GM18499 (cell line): Measurements from ENCODE around the gene ELF1.
"Not testable (repeated sequence)": the region's sequence is repeated elsewhere in the genome, so short reads cannot be mapped to it uniquely, and the experiment has no call there.

ENCODE experiments used
- ATAC-seq: cut with Tn5 transposase; IDR thresholded peaks from one replicate; pipeline ENCODE4 v1.9.1; 2021; ENCODE audit warnings: moderate number of reproducible peaks; ENCODE audit not compliant: insufficient read depth, unreplicated experiment

Gene ELF1

DNA sequence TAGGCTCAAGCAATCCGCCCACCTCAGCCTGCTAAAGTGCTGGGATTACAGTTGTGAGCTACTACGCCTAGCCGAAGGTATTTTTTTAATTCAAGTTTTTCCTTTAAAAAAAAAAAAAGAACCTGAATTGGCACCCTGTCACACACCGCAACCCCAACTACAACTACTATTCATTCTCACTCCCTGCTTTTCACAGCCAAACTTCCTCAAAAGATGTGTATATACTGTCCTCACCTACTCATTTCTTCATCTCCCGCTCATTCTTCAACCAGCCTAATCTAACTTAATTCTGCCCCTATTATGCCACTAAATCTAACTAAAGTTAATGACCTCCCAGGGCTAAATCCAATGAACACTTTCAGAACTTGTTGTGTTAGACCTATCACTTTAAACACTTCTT is 29.5 kb upstream of the ELF1 start:
- ATAC-seq: no peak

DNA sequence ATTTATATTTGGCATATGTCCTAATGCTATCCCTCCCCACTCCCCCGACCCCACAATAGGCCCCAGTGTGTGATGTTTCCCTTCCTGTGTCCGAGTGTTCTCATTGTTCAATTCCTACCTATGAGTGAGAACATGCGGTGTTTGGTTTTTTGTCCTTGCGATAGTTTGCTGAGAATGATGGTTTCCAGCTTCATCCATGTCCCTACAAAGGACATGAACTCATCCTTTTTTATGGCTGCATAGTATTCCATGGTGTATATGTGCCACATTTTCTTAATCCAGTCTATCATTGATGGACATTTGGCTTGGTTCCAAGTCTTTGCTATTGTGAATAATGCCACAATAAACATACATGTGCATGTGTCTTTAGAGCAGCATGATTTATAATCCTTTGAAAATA is 23.3 kb upstream of the ELF1 start:
- not testable (repeated sequence) for ATAC-seq

DNA sequence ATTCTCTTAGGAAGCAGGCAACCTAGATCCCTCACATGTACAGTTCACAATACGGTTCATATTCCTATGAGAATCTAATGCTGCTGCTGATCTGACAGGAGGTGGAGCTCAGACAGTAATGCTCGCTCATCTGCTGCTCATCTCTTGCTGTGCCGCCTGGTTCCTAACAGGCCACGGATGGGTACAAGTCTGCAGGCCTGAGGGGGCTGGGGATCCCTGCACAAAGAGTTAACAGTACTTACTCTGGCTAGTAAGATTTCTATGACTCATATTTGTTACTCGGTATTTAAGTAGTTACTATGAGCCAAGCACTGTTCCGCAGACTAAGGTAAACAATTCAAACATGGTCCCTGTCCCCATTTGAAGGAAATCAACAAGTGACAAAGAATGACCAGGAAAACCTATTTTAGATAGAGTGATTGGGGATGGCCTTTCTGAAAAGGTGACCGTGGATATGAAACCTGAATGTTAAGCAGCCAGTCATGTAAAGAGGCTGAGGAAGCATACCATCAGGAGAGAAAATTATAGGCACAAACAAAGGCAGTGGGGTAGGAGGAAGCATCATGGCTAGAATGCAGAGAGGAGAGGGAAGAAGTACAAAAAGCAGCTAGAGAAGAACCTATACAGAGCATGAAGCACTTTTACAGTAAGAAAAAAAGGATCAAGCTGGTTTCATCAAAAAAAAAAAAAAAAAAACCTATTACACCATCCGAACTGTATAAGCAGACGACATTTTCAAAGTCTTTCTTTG is 21.6 kb upstream of the ELF1 start:
- ATAC-seq: no peak

DNA sequence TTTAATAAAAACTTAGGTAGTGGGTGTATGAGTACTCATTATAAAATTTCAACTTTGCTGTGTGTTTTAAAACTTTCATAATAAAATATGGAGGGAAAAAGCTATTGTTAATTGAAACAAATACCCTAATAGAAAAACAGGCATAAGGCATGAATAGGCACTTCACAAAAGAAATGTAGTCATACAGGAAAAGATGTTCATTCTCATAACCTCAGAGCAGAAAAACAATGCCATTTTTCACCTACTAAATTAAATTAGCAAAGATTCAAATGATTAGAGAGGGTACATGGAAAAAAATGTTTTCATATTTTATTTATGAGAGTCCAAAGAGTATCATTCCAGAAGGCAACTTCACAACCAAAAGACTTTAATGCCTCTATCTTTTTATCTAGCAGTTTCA is 20.6 kb upstream of the ELF1 start:
- ATAC-seq: no peak

DNA sequence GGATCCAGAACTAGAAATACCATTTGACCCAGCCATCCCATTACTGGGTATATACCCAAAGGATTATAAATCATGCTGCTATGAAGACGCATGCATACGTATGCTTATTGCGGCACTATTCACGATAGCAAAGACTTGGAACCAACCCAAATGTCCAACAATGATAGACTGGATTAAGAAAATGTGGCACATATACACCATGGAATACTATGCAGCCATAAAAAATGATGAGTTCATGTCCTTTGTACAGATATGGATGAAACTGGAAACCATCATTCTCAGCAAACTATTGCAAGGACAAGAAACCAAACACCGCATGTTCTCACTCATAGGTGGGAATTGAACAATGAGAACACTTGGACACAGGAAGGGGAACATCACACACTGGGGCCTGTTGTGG is 17.4 kb upstream of the ELF1 start:
- not testable (repeated sequence) for ATAC-seq

DNA sequence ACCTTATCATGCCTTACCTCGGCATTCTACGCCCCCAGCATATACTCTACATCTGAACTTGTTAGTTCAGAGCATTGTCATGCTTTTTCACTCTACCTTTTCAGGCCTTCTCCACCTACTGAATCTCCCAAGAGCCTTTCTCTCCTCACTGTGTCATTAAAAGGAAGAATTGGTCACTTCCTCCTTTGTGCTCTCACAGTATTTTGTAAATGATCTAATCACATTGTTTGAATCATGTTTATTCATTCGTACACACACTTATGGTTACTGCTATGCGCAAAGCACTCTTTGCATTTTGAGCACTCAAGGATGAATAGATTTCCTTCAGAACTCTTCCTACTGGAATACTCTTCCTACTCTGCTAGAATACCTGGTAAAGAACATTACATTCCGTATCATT is 15.8 kb upstream of the ELF1 start:
- no peak for ATAC-seq

DNA sequence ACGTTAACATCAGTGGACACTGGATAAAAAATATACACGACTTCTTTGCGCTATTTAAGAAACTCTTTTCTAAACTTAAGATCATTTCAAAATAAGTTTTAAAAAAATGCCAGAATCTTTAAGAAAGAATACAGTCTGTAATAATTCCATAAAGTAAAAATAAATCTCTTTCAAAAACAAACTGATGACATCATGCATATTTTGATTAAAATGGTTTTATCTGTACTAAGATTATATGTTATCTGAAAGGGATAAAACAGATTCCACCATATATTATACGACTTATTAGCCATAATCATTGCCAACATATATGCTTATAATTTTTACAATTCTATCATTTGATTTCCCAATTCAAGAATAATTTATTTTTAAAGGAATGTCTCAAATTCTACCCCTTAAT is 15.3 kb upstream of the ELF1 start:
- ATAC-seq: no peak

DNA sequence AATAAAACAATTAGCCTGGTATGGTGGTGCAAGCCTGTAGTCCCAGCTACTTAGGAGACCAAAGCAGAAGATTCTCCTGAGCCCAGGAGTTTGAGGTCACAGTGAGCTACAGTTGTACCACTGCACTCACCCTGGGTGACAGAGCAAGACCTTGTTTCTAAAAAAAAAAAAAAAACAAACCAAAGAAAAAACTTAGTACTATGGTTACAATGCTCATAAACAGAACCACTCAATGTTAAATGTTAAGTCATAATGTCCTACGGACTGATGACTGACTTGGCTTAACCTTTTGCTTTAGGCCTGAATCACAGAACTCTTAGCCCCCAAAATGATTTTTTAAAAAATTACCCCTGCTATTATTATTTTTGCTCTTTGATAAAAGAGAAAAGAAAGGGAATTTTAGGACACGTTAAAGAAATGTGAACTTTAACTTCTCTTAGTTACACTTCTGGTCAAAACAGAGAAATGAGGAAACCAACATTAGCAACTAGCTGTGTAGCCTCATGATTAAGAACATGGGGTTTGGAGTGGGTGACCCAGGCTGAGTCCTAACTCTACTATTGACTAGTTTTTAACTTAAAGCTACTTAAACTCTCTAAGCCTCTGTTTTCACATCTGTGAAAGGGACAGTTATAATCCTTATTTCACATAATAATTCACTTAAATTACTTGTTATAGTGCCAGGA is 13.7 kb upstream of the ELF1 start:
- ATAC-seq: no peak

DNA sequence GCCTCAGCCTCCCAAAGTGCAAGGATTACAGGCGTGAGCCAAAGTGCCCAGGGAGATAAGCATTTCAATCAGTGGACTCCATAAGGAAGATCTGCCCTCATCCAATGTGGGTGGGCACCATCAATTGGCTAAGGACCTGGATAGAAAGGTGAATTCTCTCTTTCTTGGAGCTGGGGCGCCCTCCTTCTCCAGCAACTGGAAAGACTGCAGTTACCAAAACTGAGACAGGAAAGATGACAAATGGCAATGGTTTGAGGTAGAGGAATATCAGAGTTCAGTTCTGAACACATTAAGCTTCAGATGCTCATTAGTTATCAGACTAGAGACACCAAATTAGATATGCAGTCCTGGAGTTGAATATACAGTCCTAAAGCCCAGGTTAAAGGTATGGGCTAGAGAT is 10.5 kb upstream of the ELF1 start:
- ATAC-seq: no peak

DNA sequence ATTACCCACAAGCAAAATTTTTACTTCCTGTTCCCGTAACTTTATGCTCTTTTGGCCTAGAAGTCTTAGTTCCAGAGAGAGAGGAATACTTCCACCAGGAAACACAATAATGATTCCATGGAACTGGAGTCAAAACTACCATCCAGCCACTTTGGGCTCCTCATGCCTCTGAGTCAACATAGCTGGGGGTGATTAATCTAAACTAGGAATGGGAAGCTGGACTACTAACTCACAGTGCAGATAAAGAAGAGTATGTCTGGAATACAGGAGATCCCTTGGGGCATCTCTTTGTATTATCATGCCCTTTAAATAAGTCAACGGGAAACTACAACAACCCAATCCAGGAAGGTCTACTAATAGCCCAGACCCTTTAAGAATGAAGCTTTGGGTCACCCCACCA is 8.9 kb upstream of the ELF1 start:
- ATAC-seq: no peak

DNA sequence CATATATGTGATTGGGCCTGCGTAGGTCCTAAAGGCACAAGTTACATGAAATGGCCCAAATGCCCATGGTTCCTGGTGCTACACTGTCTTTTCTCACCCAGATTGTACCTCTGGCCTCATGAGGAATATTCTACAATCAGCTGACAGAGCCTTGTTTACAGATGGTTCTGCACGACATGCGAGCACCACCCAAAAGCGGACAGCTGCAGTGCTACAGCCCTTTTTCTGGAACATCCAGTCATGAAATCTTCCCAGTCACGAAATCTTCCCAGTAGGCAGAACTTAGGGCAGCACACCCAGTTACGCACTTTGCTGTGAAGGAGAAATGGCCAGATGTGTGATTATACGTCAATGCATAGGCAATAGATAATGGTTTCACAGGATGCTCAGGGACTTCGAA is 7.7 kb upstream of the ELF1 start:
- ATAC-seq: no peak

DNA sequence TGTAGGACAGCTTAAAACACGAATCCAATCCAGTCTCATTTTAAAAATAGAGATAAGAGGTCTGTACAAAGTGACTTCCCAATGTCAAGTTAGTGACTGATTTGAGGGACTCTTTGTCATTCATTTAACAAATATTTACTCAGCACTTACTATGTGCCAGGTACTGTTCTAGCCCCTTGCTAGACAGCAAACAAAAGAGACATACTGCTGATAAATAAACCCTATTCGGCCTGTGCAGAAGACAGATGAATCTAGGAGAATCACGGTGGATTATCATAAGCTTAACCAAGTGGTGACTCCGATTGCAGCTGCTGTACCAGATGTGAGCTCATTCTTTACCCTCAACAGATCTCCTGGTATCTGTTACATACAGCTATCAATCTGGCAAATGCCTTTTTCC is 6.4 kb upstream of the ELF1 start:
- ATAC-seq: no peak

DNA sequence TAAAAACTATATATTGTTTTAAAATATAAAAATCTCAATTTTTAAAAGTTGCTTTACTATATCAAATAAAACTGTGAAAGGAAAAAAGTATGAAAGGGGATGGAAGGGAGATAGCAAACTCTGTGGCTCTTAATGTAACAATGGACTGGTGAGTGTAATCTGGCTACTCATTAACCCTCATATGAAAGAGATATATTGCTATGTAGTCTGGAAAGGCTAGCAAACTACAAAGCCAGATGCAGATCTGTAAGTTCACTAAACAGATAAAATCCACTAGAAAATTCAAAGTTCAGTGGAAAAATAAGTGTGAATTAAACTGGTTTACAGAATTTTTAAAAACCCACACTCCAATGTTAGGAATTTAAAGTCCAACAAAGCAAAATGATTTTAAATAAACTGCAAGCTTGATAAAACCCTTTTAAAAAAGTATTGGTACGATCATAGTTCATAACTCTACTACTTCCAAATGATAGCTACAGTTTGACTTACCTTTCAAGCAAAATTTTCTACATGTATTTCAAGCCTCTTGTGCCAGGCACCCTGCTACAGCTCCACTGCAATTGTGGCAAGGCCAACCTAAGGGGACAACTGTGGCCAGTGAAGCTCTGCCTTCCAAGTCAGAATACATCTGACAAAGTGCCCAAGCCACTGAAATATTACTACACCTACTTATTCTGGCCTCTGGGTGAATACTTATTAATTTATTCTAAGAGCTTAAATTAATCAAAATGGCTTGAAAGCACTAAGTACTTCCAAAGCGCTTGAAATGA is 647 bp upstream of the ELF1 start:
- ATAC-seq: no peak

DNA sequence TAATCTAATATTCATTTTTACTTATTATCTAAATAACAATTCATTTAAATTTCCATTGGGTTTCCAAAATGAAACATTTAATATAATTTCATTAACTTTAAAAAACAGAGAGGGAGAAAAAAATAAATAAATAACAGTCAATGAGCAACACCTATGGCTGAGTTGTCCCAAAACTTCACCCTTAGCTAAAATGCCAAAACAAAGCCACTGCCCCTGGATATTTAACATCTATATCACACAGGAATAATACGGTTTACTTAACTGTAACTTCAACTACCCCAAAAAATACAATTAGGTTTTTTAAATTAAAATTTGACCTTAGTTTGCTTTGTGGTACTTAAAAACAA is 541 bp downstream of the ELF1 start:
- ATAC-seq: no peak

DNA sequence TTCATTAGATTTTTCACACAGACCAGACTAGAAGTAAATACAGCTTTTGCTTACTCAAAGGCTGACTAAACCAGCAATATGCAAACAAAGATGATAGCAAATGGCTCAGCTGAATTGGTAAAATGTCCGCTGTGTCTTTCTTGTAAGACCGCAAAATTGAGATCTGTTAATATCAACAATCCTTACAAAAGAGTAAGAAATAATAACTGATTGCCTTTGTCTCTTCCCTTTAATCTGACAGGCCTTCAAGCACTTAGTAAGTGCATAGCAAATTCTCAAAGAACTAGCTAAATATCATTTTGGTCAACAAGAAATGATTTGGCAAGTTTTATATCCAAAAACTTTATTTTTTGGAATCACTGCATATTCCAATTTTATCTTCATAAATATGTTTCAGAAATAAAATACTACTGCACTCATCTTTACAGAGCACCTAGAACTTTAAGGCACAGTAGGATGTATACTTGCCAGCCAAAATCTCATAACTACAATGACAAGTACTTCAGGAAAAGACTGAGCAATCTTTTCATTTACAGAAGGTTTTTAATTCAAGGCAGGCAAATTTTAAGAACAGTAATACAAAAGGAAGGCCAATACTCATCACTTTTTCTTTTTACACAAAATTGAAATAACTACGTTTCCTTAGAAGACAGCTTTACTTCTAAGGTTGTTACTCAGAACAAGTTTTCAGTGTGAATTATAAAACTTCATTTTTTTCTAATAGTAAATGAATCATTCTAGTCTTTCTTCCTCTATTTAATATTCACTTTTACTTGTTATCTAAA is 1.1 kb downstream of the ELF1 start:
- no peak for ATAC-seq

DNA sequence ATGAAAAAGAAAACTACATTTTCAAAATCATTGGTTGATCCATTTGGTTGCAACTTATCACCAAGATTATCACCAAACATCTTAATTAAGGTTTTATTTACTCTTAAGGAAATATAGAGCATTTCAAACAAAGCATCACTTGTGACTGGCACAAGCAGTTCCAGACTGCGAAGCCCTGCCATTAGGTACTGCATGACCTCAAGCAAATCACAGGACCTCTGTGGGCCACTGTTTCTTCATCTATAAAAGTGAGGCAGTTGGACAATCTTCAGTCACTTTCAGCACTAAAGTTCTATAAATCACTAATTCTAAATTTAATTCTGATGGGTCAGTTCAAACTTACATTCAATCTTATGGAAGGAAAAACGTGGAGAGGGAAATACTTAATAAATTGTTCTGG is 2.0 kb downstream of the ELF1 start:
- no peak for ATAC-seq

DNA sequence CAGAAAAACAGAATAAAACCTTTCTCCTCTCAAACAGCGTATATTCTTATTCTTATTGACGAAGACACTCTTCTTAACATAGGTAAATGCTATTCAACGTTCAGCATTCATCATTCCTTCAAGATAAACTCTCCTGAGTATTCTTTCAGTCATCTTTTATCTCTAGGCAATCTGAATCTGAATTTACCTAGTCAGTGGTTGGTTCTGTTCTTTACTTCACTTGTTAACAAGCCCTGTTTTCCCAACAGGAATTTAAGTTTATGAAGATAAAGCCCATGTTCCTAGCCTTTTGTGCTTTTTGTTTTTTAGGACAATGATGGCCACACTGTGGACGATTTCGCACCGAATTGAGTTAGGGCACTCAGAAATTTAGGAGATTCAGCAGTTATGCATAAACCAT is 3.2 kb downstream of the ELF1 start:
- ATAC-seq: no peak

DNA sequence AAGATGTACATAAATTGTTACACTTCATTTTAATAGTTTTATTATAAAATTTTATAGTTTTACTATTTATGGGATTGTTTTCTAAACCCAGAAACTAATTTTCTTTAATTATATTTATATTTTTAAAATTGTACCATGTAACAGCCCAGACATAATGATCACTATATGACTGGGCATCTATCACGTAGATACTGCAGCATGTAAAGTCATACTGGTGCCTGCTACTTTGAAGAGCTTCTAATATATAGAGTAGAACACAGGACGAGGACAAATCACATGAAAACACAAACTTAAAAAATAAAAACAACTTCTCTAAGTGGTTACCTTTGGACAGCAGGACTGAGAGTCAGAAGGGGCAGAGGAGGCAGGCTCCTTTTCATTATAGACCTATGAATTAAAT is 5.3 kb downstream of the ELF1 start:
- no peak for ATAC-seq

DNA sequence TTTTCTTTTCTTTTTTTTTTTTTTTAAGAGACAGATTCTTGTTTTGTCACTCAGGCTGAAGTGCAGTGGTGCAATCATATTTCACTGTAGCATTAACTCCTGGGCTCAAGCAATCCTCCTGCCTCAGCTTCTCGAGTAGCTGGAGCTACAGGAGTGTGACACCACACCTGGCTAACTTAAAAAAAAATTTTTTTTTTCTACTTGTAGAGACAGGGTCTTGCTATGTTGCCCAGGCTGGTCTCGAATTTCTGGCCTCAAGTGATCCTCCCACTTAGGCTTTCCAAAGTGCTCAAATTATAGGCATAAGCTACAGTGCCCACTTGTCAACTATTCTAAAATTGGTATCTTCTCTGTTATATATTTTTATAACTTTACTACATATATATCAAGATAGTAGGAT is 6.6 kb downstream of the ELF1 start:
- ATAC-seq: no peak

DNA sequence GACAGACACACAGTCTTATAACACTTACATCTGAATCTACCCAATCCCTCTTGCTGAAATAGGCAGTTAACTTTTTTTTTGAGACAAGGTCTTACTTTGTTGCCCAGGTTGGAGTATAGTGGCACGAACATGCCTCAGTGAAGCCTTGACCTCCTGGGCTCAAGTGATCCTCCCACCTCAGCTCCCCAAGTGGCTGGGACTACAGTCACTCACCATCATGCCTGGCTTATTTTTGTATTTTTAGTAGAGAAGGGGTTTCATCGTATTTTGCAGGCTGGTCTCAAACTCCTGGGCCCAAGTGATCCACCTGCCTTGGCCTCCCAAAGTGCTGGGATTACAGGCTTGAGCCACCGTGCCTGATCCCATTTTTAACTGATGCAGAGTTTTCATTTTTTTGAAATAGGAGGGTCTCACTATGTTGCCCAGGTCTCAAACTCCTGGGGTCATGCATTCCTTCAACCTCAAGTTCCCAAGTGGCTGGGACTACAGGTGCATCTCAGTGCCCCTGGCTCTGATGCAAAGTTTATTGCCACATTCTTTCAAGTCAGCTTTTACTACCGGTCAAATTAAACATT is 7.6 kb downstream of the ELF1 start:
- no peak for ATAC-seq
